Right ventricle myocardium inferior (tissue), 1 donor: ENCODE measurements around the gene ARHGAP21. TPM values are rescaled to one million over a fixed set of nuclear protein-coding genes. Genes with fewer than 3 reads are reported as not detected.

Source experiments
- ATAC-seq: fragments of 200-7000 bp; cut with Tn5 transposase; one replicate; pipeline ENCODE4 v1.9.1; 2020; ENCODE audit warnings: mild to moderate bottlenecking, moderate library complexity
- DNase-seq: peaks from one replicate; pipeline ENCODE4 v3.0.0; 2021; ENCODE audit errors: missing footprints
- intact Hi-C: fragments of 100-400 bp; cut with DNase I; formaldehyde crosslinking; loops from one replicate; pipeline ENCODE4 v1.11.0; 2022
- total RNA-seq: library from RNA; stranded (reverse); fragmentation: NEBNext Ultra II Directional; extraction: Animal tissue kit (Norgen Biotek cat#: 25700); gene quantifications from one replicate; pipeline ENCODE4 v1.2.1, GENCODE V29; 2021
- donor health status: DM: no; HTN: yes; CAD: no; lungs with severe emphysema.

ARHGAP21 gene
- total RNA-seq, 1 donor from 2014 or later, result 48.4 TPM

DNA sequence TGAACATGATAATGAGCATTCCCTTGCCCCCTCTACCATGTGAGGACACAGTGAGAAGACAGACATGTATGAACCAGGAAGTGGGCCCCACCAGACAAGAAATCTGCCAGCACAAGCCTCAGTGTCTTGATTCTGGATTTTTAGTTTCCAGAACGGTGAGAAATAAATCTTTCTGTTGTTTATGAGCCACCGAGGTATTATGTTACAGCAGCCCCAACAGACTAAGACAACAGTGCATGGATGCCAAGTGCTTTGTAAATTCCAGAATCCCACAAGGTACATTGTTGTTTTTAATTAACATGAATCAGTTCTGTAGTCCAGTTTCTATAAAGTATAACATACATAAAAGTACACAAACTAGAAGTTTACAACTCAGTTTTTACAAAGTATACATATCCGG is 162.2 kb downstream of the ARHGAP21 start:
- ATAC-seq (no peak), DNase-seq (no peak)
- intact Hi-C loops, result no loop called here

DNA sequence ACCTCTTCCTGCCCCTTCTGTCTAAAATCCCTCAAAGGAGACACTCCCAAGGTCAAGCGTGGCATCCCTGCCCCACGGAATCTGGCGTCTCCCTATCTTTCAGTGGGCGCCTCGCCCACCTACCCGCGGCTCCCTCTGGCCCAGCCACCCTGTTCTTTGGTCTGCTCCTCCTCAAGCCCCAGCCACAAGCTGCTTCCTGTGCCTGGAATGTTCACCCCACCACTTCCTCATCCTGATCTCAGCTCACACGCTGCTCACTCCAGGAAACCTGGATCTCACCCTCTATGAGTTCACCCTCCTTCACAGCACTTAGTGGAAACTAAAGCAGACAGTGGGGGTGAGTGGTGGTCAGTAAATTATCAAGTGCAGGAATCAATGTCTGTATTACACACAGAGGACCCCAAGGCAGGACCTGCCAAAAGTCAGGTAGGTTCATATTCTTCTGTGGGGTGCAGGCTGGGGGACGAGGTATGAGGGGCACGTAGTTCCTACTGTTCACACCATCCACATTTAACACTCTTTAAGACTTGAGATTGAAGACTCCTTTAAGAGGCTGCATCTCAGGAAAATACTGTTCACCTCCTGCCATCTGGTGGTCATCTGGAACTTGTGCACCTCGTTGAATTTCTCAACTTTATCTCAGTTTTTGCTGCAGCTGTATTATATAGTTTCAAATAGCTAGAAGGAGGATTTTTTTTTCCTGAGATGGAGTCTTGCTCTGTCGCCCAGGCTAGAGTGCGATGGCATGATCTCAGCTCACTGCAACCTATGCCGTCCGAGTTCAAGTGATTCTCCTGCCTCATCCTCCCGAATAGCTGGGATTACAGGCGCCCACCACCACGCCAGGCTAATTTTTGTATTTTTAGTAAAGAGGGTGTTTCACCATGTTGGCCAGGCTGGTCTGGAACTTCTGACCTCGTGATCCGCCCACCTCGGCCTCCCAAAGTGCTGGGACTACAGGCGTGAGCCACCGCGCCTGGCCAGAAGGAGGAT is 166.6 kb downstream of the ARHGAP21 start:
- intact Hi-C loops, result loop anchor here (10.0 kb wide), 1 partner anchor 1402 kb away; no protein-coding TSS in a partner anchor
- DNase-seq (no peak), ATAC-seq (peak; percentile 26)

DNA sequence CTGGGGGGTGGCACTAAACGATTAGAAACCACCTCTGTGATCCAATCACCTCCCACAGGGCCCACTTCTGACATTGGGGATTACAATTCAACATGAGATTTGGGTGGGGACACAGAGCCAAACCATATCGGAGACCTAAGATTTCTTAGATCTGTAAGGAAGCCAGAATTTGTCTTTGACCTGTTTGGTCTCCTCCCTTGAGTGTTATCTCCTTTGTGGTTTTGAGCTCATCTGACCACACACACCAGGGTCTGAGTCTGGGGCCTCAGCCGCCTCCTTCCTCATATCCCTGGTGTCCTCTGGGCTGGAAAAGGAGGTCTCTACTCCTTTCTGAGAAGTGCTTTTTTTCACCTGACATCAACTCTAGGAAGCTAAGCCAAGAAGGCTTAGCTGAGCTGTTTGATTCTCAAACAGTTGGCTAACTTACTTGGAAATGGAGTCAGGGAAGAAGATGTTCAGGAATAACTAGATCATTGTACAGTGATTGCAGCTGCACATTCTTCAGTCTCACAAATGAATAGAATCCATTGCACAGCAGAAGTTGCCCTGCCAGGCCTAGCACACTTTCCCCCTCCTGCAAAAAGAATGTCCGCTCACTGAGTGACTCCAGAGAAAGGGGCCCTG is 167.4 kb downstream of the ARHGAP21 start:
- intact Hi-C loops, result loop anchor here (10.0 kb wide), 1 partner anchor 1401 kb away; no protein-coding TSS in a partner anchor
- DNase-seq (no peak), ATAC-seq (no peak)

DNA sequence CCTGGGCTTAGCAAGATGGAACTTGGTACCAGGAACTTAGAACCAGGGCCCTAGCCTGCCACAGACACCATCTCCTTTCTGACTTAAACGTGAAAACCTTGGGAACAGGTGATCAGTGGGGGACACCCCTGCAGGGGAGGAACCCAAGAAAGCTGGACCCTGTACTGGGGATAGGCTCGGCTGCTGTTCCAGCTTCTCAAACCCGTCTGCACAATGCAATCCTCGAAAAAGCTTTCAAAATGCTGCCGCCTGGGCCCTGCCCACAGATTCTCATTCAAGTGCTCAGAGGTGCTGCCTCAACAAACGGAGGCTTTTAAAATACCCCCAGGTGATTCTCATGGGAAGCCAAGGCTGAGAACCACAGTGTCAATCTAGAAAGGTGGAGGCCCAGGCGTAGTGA is 169.7 kb downstream of the ARHGAP21 start:
- no peak for DNase-seq
- no peak for ATAC-seq
- intact Hi-C loops, result loop anchor here (10.0 kb wide), 1 partner anchor 1399 kb away; no protein-coding TSS in a partner anchor

DNA sequence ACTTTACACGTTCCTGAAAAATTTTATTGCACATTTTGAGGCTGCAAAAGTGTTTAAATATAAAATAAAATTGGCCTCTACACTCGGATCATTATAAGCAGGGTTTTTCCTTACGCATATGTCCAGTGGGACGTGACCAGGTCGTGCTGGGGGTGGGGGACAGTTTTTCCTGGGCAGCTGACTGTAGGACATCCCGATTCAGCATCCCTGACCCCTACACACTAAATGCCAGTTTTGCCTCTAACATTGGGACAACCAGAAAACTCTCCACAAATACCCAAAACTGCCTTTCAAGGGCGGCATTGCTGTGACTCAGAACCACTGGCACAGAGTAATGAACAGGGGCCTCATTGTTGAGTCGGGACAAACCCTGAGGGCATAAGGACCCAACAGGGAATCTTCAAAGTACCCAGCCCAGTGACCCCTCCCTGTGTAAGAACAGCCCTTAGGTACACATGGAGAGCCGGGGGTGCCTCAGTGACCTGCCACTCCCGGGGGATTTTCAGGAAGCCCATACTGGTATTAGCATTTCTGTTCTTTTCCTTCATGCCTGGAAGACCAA is 170.6 kb downstream of the ARHGAP21 start:
- intact Hi-C loops, result loop anchor here (10.0 kb wide), 1 partner anchor 1398 kb away; no protein-coding TSS in a partner anchor
- ATAC-seq, result no peak
- no peak for DNase-seq

DNA sequence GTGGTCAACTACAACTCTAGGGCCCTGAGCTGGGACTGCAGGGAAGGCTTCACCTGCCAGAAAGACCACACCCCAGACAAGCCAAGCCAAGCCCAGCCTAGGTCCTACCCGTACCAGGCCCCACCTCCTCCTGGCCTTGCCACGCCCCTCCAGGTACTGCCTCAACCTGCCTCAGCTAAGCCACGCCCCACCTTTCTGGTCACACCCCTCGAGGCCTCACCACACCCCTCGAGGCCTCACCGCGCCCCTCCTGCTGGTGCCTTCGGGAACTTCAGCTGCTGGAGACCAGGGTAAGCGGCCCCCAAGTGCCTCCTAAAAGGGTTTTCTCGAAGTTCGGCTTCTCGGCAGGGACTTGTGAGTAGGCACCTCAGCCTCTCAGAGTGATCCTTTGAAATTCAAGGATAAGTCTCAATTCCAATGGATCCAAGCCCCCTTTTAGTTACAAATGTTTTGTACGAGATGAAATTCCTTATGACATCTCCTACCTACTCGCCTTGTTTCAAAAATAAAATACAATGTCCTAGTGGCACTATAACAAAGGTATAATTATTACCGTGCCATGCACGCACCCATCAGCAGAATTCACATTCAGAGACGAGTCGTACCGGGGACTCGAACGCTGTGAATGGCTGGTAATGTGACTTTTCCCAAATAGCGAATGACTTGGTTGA is 171.2 kb downstream of the ARHGAP21 start:
- DNase-seq (no peak), ATAC-seq (no peak)
- intact Hi-C loops, result loop anchor here (10.0 kb wide), 1 partner anchor 1398 kb away; no protein-coding TSS in a partner anchor

DNA sequence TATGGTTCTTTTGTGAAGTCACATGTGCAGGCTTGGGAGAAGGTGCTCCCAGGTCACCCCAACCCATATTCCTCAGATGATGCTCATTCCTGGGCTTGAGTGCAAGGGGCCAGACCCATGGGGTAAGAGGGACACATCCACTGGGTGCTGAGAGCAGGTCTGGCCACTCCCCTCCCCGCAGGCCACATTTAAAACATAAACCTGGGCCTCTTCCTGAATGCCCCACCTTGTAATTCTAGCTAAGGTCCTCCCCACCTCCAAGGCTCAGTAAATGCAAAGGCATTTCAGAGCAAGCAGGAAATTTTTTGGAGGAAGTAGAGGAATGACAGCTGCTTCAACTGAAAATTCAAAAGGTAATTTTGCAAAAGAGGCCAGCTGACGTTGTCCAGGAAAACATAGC is 172.5 kb downstream of the ARHGAP21 start:
- intact Hi-C loops, result loop anchor here (10.0 kb wide), 1 partner anchor 1396 kb away; no protein-coding TSS in a partner anchor
- ATAC-seq (no peak), DNase-seq (no peak)

DNA sequence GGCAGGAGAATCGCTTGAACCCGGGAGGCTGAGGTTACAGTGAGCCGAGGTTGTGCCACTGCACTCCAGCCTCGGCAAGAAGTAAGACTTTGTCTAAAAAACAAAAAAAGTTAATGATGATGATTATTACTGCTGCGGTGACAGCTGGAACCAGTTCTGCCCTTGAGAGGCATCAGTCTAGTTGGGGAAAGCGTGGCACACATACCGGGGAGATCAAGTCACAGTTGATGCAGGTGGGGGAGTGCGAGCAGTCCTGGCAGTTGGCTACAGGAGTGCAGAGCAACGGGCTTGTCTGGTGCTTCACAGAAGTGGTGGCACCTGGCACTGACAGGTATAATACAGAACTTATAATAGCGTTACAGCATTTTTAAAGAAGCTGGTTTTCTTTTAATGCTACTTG is 173.0 kb downstream of the ARHGAP21 start:
- ATAC-seq (no peak), DNase-seq (no peak)
- intact Hi-C loops, result loop anchor here (10.0 kb wide), 1 partner anchor 1396 kb away; no protein-coding TSS in a partner anchor

DNA sequence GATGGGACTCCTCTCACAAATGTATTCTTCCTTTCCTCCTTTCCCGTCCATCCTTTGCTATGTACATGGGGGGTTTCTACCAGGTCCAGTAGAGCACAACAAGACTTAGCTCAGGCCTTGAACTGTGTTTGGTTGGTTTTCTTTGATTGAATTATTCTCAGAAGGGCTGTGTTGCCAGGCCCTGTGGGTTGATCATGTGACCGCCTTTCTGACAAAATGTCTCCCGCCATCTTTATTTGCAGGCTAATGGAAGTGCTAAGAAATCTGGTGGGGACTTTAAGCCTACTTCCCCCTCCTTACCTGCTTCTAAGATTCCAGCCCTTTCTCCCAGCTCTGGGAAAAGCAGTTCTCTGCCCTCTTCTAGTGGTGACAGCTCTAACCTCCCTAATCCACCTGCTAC is 178.1 kb downstream of the ARHGAP21 start:
- no peak for ATAC-seq
- intact Hi-C loops, result no loop called here
- DNase-seq, result no peak

DNA sequence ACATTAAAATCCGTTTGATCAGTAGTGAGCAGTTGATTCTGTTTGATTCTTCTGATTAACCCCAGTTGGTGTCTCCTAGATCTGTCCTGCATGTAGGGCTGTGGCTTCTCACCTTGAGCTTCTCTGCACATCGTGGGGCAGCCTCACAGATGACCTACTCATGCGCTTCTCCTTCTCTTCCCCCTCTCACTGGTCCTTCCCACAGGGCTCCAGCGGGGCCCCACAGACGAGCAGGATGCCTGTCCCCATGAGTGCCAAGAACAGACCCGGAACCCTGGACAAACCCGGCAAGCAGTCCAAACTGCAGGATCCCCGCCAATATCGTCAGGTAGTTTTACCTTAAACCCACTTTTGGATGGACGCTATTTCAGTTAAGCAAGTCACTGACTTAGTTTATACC is 178.9 kb downstream of the ARHGAP21 start:
- ATAC-seq (no peak), DNase-seq (no peak)
- intact Hi-C loops, result no loop called here

DNA sequence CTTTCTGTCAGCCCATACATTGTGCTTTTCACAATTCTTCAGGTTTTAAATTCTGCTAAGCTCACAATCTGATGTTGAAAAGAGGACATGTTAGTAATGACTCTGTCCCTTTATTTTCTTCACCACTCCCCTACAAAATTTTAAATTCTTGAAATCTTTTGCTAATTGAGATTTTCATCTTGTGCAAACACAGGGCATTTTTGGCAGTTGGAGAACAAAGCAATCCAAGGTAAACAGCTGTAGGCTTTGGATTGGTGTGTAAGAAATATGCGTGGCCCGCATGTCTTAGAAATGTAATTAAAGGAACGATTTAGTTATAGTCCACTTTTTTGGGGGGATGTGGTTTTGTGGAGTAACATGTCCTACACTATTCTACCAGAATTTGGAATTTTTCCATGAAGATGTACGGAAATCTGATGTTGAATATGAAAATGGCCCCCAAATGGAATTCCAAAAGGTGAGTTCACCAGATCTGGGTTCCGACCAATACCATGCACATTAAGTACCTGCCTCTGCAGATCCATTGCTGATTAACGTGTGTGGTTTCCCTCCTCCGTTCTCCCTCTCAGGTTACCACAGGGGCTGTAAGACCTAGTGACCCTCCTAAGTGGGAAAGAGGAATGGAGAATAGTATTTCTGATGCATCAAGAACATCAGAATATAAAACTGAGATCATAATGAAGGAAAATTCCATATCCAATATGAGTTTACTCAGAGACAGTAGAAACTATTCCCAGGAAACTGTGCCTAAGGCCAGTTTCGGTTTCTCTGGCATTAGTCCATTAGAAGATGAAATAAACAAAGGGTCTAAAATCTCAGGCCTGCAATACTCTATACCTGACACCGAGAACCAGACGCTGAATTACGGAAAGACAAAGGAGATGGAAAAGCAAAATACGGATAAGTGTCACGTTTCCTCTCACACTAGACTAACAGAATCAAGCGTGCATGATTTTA is 181.1 kb downstream of the ARHGAP21 start:
- intact Hi-C loops, result no loop called here
- DNase-seq (no peak), ATAC-seq (no peak)

DNA sequence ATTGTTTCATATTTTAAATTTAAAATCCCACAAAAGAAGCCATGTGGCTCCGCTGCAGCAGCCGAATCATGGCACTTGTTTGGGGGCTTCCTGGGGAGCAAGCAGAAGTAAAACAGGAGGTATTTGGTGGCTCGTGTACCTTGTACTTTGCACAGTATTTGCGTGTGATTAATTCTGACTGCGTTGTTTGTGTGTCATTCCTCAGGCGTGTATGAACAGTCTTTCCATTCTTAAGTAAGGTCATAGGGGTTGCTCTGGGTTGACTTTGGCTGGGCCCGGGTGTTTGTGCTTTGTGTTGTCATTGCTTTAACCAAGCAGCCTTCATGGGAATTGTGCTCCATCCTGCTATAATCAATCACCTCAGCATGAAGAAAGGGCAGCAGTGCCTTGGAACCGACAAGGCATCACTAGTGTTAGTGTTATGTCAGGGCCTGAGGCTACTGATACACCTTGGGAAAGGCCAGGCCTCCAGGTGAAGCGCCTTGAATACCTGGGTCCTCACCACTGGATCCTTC is 182.4 kb downstream of the ARHGAP21 start:
- DNase-seq (no peak), ATAC-seq (no peak)
- intact Hi-C loops, result no loop called here

DNA sequence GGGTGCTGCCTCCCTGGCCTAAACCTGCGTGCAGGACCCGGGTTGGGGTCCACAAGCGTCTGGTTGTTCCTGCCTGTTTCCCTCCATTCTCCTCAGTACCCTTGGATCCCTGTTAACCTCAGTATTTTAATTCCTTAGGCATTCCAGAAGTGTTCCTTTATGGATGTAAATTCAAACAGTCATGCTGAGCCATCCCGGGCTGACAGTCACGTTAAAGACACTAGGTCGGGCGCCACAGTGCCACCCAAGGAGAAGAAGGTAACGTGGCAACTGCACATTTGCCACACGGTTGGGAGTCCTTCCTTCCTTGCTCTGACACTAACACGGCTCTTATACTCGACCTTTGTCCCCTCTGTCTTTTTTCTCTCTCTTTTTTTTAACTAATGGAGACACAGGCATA is 187.1 kb downstream of the ARHGAP21 start:
- intact Hi-C loops, result no loop called here
- no peak for ATAC-seq

DNA sequence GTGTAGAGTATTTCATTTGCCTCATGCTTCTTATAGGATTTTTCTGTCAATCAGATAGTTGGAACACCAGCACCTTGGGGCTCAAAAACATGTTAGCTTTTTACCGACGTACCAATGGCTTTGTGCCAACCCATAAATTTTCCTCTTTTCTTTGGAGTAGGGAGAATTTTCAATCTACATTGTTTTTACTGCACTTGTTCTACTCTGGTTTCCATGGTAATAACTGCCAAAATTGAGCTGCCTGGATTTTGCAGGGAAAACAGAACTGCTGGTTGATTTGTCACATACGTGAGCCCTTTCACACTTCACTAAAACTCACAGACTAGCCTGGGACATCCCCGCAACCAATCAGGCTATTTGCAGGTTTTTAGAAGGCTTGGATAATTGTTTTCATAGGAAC is 189.7 kb downstream of the ARHGAP21 start:
- DNase-seq (no peak), ATAC-seq (no peak)
- intact Hi-C loops, result no loop called here

More for the DNA sequence above, 187.1 kb downstream of the ARHGAP21 start:
- no peak for DNase-seq
